NCI-H1092 (cell line): ENCODE measurements around the gene ALDH9A1.
"Not testable (repeated sequence)": the region's sequence is repeated elsewhere in the genome, so short reads cannot be mapped to it uniquely, and the experiment has no call there.

Experiments used
- DNase-seq: peaks from one replicate; lab custom pipeline; 2025; lab: John Stamatoyannopoulos, UW

Gene ALDH9A1

DNA sequence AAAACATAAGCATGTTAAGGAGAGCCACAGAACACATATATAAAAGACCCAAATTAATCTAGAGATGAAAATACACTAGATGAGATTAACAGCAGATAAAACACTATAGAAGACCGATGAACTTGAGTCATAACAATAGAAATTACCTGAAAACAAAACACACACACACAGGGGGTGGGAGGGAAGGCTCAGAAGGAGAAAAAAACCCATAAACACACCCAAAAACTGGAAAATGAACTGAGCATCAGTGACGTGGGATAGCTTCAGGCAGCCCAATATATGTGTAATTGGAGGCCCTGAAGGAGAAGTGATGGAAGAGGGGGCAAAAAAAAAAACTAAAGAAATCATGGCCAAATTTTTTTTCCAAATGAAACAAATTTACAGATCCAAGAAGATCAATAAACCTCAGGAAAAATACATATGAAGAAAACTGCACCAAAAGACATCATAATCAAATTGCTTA lies 11.4 kb downstream of the ALDH9A1 start:
- DNase-seq: no peak

DNA sequence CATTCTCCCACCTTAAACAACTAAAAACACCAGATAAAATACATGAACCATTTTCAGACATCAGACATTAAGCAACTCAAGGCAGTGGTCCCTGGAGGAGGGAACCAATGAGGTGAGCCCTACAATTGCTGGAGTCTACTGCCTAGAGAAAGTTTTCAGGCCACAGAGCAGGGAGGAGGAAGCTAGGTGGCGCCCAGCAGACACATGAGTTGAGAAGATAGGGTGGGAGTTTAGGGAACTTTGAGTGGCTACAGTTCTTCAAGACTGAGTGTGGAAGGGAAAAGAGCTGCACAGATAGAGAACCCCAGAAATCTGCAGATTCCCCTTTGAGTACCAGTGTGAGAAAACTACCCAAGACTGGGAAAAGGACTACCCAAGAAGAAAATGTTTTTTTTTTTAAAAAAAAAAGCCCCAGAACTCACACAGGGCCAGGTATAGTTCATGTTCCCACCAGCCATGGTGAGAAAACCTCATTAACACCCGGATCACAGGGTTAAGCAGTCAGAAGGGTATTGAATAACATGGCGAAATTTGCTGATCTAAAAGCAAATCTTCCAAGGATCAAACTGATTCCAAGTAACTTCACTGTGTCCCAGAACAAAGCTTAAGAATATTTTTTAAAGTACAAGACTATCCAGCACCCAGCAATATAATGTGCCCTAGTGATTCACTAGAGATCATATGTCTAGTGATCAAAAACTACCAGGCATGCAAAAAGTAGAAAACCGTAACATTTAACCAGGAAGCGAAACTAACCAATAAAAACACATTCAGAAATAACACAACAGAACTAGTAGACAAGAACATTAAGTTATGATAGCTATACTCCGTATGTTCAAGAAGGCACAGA lies 12.0 kb downstream of the ALDH9A1 start:
- no peak for DNase-seq

DNA sequence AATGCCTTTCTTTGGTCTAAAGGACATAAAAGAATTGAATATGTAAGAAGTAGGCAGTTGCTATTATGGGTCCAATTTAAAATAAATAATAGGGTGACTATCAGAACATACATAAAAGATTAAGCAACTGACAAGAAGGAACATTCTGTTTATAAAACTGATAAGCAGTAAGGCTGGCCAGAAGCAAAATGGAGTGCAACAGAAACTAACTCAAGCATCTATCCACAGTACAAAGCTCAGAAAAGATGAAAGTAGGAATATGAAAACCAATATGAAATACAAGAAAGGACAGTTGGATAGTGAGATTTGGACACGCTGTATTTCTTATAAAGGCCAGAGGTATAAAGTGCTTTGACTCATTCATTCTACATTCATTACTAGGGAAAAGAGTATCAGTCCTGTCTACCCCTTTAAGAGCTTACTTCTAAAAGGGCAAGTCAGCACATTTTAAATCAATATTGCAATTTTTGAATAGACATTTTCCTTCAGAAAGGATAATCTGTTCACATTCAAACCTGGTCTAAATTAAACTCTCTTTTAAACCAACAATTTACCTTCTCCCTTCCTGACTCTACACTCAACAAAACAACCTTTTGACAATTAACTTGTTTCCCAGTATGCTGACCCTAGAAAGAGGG lies 14.4 kb downstream of the ALDH9A1 start:
- DNase-seq: no peak

- not testable (repeated sequence) for DNase-seq
These were observed 17.6 kb downstream of the ALDH9A1 start for GRCh38 chr1:165680773-165681172.

- DNase-seq: no peak
These were observed 18.1 kb downstream of the ALDH9A1 start for GRCh38 chr1:165680303-165680702.

GRCh38 chr1:165679282-165680036 lies 18.9 kb downstream of the ALDH9A1 start:
- no peak for DNase-seq

DNA sequence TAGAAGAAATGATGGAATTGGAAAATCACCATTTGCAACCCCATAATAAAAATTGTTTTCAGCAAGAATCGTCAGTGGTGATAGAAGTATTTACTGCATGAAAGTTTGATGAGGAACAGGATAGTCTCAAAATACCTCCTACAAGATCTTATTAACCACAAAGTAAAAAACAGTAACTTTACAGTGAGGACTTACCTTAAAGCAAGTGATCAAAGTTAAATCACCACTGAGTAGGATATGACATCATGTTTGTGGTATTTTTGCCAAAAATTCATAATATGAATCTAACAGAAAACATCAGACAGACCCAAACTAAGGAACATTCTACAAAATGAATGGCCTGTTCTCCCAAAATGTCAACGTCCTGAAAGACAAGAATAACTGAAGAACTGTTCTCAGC lies 19.9 kb downstream of the ALDH9A1 start:
- DNase-seq: no peak

DNA sequence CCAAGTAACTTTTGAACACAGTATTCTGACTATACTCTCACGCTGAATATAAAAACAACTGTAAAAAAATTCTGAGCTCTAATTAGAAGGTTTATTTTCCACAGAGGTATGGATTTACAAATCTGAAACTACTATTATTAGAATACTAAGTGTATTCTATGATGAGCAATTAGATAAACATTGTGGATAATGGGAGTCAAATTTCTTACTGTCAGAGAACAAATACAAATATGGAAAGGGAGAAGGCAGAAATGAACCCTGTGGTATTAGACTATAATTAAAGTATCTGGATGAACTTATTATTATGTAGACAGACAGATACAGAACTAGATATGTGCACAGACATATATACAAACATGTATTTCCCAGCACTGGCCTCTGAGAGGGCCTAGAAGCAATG lies 22.6 kb downstream of the ALDH9A1 start:
- DNase-seq: no peak

GRCh38 chr1:165674599-165674998 lies 23.8 kb downstream of the ALDH9A1 start:
- no peak for DNase-seq

GRCh38 chr1:165671526-165671925 lies 26.8 kb downstream of the ALDH9A1 start:
- DNase-seq: no peak

- no peak for DNase-seq
These were observed 30.2 kb downstream of the ALDH9A1 start for GRCh38 chr1:165668184-165668583.

DNA sequence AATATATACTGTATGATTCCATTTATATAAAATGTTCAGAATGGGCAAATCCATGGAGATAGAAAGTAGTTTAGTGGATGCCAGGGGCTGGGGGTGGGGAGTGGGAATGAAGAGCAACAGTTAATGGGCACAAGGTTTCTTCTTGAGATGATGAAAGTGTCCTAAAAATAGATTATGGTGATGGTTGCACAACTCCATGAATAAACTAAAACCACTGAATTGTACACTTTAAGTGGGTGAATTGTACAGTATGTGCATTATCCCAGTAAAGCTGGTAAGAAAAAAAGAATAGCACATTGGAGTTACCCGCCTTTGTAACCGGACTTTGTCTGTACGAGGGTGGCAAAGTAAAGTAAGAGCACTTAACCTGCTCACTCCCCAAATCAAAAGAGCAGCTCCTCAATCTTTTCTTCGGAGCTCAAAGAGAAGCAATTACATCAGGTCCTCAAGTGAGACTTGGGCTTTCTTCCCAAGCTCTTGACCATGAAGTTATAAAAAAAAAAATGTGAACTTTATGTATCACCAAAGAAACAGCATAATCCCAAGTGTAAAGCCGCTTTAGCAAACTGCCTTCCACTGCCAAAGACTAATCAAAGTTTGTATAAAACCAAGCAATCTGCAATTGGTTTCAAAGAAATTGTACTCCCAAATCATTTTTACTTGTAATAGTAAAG lies 32.1 kb downstream of the ALDH9A1 start:
- no peak for DNase-seq

- no peak for DNase-seq
These were observed 36.2 kb downstream of the ALDH9A1 start for GRCh38 chr1:165662186-165662585.

GRCh38 chr1:165661703-165662102 lies 36.7 kb downstream of the ALDH9A1 start:
- no peak for DNase-seq

DNA sequence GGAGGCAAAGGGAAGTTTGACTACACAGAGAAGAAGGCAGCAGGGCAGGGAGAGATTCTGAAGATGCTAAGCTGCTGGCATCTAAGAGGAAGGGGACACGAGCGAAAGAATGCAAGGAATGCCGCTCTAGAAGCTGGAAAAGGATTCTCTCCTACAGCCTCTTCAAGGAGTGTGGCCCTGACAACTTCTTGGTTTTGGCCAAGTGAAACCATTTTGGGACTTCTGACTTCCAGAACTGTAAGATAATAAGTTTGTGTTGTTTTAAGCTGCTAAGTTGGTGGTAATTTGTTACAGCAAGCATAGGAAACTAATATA lies 38.8 kb downstream of the ALDH9A1 start:
- DNase-seq: no peak

DNA sequence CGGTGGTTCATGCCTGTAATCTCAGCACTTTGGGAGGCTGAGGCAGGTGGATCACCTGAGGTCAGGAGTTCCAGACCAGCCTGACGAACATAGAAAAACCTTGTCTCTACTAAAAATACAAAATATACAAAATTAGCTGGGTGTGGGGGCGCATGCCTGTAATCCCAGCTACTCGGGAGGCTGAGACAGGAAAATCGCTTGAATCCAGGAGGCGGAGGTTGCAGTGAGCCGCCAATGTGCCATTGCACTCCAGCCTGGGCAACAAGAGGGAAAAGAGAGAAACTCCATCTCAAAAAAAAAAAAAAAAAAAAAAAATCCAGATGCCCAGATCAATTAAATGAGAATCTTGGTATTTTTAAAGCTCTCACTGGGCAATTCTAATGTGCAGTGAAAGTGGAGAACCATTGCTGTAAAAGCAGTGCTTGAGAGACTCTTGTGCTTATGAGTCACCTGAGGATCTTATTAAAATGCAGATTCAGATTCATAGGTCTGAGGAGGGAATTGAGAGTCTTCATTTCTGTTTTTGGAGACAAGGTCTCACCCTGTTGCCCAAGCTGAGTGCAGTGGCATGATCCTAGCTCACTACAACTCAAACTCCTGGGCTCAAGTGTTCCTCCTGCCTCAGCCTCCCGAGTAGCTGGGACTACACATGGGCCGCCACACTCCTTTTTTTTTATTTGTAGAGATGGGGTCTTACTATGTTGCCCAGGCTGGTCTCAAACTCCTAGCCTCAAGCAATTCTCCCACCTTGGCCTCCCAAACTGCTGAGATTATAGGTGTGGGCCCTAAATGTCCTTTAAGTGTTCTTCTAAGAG lies 39.4 kb downstream of the ALDH9A1 start:
- DNase-seq: not testable (repeated sequence)

GRCh38 chr1:165650981-165651625 lies 47.3 kb downstream of the ALDH9A1 start:
- no peak for DNase-seq

DNA sequence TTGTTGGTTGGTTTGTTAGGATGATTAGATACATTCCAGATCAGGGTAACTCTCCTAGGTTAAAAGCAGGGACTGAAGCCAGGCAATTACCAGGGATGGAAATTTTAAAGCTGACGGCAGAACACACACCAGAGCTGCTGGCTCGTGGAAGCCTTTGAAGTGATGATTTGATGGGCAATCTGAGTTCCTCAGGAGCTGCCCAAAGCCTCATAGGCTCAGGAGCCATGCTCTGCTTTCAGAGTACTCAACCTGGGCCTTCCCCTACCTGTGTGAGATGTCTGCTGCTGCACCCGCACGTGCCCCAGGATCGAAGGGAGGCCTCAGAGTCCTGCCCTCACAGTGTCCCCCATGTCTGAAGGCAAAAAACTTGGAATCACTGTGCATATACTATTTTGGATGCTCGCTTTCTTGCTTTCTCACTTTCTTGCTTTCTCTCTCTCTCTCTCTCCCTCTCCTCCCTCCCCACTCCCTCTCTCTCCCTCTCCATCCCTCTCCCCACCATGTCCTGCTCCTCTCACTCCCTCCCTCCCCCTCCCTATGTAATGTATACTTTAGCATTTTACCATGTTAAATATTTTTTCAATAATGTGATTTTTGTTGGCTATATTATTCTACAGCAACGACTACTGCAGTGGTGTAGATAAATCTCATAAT lies 49.3 kb downstream of the ALDH9A1 start:
- DNase-seq: no peak

DNA sequence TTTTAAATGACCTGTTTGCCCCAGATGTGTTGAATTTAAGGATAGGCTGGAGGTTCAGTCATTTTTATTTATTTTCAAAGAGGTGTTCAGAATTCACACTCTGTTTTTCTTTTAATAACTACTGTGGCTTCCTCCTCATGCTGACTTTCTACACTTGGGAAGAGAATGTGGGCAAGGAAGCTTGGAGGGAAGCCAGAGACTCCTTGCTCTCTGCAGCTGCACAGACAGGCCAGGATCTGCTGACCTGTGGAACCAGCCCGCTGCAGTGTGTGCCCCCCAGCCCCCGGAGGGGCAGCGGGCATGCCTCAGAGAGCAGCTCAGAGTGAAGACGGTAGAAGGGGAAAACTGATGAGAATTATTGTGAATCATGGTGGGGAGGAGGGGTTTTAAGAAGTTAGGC lies 50.4 kb downstream of the ALDH9A1 start:
- DNase-seq: no peak

DNA sequence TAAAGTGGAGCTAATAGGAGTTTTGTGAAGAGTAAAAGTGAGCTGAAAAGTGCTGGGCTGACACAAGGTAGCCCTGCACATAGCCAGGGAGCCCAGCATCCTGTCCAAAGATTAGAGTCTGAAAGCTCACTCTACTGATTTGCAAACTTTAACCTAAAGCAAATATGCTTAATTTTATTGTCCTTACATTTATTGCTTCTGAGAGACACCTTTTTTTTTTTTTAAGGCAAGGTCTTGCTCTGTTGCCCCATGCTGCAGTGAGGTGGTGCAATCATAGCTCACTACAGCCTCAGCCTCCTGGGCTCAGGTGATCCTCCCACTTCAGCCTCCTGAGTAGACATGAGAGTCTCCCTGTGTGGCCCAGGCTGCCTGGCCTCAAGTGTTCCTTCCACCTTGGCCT lies 50.8 kb downstream of the ALDH9A1 start:
- DNase-seq: no peak
